Smooth muscle cell (in vitro differentiated cells): Measurements from ENCODE around the gene KIDINS220. TPM values are rescaled to one million over a fixed set of nuclear protein-coding genes. Genes with fewer than 3 reads are reported as not detected.

Source experiments
- DNase-seq: peaks from one replicate; lab custom pipeline; 2025; ENCODE audit not compliant: unreplicated experiment; lab: John Stamatoyannopoulos, UW
- H2AFZ ChIP-seq: fragments of 200-600 bp; sonication (generic); 2 replicates; pipeline ENCODE4 v1.6.0; 2016; ENCODE audit warnings: antibody characterized with exemption, low read depth, mild to moderate bottlenecking
- H3F3A ChIP-seq: fragments of 200-600 bp; sonication (generic); 2 replicates; pipeline ENCODE4 v1.6.0; 2017; ENCODE audit warnings: antibody characterized with exemption, low read depth
- H3K27ac ChIP-seq: fragments of 200-600 bp; sonication (generic); 2 replicates; pipeline ENCODE4 v1.5.1; 2016; ENCODE audit warnings: low read depth, mild to moderate bottlenecking
- H3K27me3 ChIP-seq: fragments of 200-600 bp; sonication (generic); 2 replicates; pipeline ENCODE4 v1.6.1; 2016; ENCODE audit warnings: low read depth, mild to moderate bottlenecking
- H3K36me3 ChIP-seq: fragments of 200-600 bp; sonication (generic); 2 replicates; pipeline ENCODE4 v1.5.1; 2016; ENCODE audit warnings: low read depth
- H3K4me1 ChIP-seq: fragments of 200-600 bp; sonication (generic); 2 replicates; pipeline ENCODE4 v1.5.1; 2016; ENCODE audit warnings: low read depth
- H3K4me2 ChIP-seq: fragments of 200-600 bp; sonication (generic); 2 replicates; pipeline ENCODE4 v1.6.0; 2016; ENCODE audit warnings: mild to moderate bottlenecking
- H3K4me3 ChIP-seq: fragments of 200-600 bp; sonication (generic); 2 replicates; pipeline ENCODE4 v1.5.1; 2016; ENCODE audit warnings: mild to moderate bottlenecking
- H3K79me2 ChIP-seq: fragments of 200-600 bp; sonication (generic); 2 replicates; pipeline ENCODE4 v1.6.0; 2016; ENCODE audit warnings: low read depth, mild to moderate bottlenecking
- H3K9ac ChIP-seq: fragments of 200-600 bp; sonication (generic); 2 replicates; pipeline ENCODE4 v1.6.0; 2016; ENCODE audit warnings: low read depth
- H3K9me3 ChIP-seq: fragments of 200-600 bp; sonication (generic); replicated peaks from 2 replicates; pipeline ENCODE4 v1.5.1; 2016; ENCODE audit warnings: low read depth
- H4K20me1 ChIP-seq: fragments of 200-600 bp; sonication (generic); 2 replicates; pipeline ENCODE4 v1.6.0; 2016; ENCODE audit warnings: low read depth
- WGBS: methylation state at CpG from one replicate; pipeline ENCODE4 v1.1.7; 2016; ENCODE audit warnings: low lambda C conversion rate; 5-methylcytosine and 5-hydroxymethylcytosine counted together
- polyA plus RNA-seq: library from polyadenylated mRNA; unstranded; fragments of >200 nt; fragmentation: Nextera tagmentation; extraction: Ambion mirVana; gene quantifications from 2 replicates; pipeline ENCODE4 v1.2.1, GENCODE V29; 2016
- total RNA-seq: library from RNA; depleted of rRNA; stranded (reverse); fragments of >200 nt; gene quantifications from 2 replicates; pipeline ENCODE4 v1.2.3, GENCODE V29; 2014
- TF ChIP-seq, protein P1 (sequence below): fragments of 200-600 bp; sonication (generic); IDR thresholded peaks from 2 replicates; pipeline ENCODE4 v1.5.1; 2017; ENCODE audit warnings: borderline replicate concordance, mild to moderate bottlenecking, antibody characterized with exemption; ENCODE audit not compliant: insufficient read depth, poor library complexity, severe bottlenecking

Gene KIDINS220
- total and polyA plus RNA-seq, 2 experiments from 2014 or later = 17.8 to 54.9 TPM

DNA sequence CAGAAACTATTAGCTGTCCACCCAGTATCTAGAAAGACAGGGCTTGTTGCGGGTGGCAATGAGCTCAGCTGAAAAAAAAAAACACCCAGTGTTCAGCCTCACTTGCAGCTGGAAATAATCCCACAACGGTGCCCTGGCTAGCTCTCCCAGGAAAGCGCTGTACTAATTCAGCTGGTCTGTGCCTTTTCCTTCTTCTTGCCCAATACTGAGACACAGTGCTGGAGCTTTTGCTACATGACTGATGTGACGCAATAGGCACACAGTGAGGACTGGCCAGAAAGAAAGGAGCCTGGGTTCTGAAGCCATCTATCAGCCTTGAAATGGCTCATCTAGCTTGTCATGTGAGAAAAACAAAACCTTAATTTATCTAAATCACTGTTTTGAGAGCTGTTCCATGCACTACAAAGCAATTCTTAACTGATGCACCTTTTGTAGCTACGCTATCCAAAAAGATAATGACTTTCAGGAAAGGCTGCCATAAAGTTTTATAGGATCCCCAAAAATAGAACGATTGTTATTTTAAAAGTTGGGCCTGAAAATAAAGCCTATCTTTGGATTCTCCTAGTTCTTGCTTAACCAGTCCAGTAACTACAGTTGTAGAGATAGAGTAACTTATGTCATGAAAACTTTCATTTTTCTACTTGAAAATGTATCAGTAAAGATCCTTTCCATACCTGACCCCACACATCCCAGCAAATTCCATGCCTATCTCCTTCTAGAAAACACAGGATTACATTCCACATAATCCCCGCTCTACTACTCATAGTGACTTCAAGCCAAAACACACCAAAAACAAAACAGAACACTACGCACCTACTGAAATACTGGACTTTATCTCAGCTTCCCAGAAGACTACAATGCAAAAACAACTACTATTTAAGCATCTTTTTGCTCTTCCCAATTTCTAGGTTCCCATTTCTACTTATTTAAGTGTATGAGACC lies 15.9 kb downstream of the KIDINS220 start:
- no peak overlapping the region for H3K4me3 ChIP-seq
- no peak overlapping the region for H2AFZ ChIP-seq
- DNase-seq = no peak
- TF ChIP-seq, protein P1, sequence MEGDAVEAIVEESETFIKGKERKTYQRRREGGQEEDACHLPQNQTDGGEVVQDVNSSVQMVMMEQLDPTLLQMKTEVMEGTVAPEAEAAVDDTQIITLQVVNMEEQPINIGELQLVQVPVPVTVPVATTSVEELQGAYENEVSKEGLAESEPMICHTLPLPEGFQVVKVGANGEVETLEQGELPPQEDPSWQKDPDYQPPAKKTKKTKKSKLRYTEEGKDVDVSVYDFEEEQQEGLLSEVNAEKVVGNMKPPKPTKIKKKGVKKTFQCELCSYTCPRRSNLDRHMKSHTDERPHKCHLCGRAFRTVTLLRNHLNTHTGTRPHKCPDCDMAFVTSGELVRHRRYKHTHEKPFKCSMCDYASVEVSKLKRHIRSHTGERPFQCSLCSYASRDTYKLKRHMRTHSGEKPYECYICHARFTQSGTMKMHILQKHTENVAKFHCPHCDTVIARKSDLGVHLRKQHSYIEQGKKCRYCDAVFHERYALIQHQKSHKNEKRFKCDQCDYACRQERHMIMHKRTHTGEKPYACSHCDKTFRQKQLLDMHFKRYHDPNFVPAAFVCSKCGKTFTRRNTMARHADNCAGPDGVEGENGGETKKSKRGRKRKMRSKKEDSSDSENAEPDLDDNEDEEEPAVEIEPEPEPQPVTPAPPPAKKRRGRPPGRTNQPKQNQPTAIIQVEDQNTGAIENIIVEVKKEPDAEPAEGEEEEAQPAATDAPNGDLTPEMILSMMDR = no peak
- H3K9ac ChIP-seq = no peak overlapping the region
- peaks cover 13% of the 10 kb centered on the region for H3F3A ChIP-seq
- H3K79me2 ChIP-seq = no peaks in the 10 kb centered on the region
- H3K36me3 ChIP-seq = peaks cover 5% of the 10 kb centered on the region
- H4K20me1 ChIP-seq = peaks cover 62% of the 10 kb centered on the region
- no peak overlapping the region for H3K4me2 ChIP-seq
- WGBS = 61% methylated on average over 8 of the region's 8 CpGs
- H3K9me3 ChIP-seq = no peaks in the 10 kb centered on the region
- H3K27ac ChIP-seq = peak overlapping the region; percentile 13
- H3K27me3 ChIP-seq = no peaks in the 10 kb centered on the region
- no peaks in the 10 kb centered on the region for H3K4me1 ChIP-seq

DNA sequence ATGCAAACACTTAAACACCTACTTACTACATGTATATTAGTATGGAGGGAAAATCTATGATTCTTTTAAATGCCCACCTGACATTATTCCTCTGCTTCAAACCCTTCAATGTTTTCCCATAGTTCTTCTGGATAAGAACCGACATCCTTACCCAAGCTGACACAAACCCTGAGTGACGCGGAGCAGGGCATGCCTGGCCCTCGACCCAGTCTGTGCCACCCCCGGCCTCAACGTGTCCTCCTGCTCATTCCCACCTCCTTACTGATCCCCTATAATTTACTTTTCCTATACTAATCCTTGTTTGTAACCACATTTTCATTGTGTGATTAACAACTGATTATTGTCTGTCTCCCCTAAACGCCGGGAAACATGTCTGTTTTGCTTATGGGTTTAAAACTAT lies 17.5 kb downstream of the KIDINS220 start:
- H3K79me2 ChIP-seq = peaks cover 3% of the 10 kb centered on the region
- no peaks in the 10 kb centered on the region for H3K9me3 ChIP-seq
- no peaks in the 10 kb centered on the region for H3K27me3 ChIP-seq
- H3K27ac ChIP-seq = no peak overlapping the region
- peaks cover 13% of the 10 kb centered on the region for H3F3A ChIP-seq
- TF ChIP-seq, protein P1 = no peak
- H4K20me1 ChIP-seq = peaks cover 56% of the 10 kb centered on the region
- DNase-seq = no peak
- no peak overlapping the region for H3K9ac ChIP-seq
- no peaks in the 10 kb centered on the region for H3K4me1 ChIP-seq
- H2AFZ ChIP-seq = no peak overlapping the region
- WGBS = 92% methylated on average over 8 of the region's 8 CpGs
- H3K36me3 ChIP-seq = peaks cover 5% of the 10 kb centered on the region
- no peak overlapping the region for H3K4me3 ChIP-seq
- no peak overlapping the region for H3K4me2 ChIP-seq

DNA sequence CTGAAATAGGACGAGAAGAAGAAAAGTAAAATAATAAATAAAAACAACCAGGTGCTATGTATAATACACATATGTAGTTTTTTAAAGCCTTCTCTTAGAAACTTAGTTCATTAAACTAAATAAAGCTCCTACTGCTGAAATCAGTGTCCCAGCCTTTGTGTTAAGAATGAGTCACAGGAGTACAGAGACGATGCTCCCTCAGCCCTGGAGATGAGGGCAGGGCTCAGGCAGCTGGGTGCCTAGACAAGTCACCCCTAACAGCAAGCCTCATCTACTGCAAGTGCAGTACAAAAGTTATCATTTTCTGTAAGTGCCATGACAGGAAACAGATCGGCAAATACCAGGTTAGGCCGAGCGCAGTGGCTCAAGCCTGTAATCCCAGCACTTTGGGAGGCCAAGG lies 18.2 kb downstream of the KIDINS220 start:
- Histone ChIP-seq H4K20me1 (peaks cover 52% of the 10 kb centered on the region), H3K79me2 (peaks cover 3% of the 10 kb centered on the region), H3K4me3 (no peak overlapping the region), H3K36me3 (peaks cover 5% of the 10 kb centered on the region), H3K9ac (no peak overlapping the region), H3K4me1 (no peaks in the 10 kb centered on the region), H3K27ac (no peak overlapping the region), H2AFZ (no peak overlapping the region), H3F3A (peaks cover 12% of the 10 kb centered on the region), H3K27me3 (no peaks in the 10 kb centered on the region), H3K4me2 (no peak overlapping the region), H3K9me3 (no peaks in the 10 kb centered on the region)
- DNase-seq = no peak
- TF ChIP-seq, protein P1 = no peak
- 78% methylated on average over 5 of the region's 5 CpGs for WGBS
